Measurements from ENCODE around the gene ACOX3.

- TF ChIP-seq, protein P1, sequence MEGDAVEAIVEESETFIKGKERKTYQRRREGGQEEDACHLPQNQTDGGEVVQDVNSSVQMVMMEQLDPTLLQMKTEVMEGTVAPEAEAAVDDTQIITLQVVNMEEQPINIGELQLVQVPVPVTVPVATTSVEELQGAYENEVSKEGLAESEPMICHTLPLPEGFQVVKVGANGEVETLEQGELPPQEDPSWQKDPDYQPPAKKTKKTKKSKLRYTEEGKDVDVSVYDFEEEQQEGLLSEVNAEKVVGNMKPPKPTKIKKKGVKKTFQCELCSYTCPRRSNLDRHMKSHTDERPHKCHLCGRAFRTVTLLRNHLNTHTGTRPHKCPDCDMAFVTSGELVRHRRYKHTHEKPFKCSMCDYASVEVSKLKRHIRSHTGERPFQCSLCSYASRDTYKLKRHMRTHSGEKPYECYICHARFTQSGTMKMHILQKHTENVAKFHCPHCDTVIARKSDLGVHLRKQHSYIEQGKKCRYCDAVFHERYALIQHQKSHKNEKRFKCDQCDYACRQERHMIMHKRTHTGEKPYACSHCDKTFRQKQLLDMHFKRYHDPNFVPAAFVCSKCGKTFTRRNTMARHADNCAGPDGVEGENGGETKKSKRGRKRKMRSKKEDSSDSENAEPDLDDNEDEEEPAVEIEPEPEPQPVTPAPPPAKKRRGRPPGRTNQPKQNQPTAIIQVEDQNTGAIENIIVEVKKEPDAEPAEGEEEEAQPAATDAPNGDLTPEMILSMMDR (IDR thresholded peaks at IDR 0.05): no peak
- TF ChIP-seq POLR2A (IDR thresholded peaks at IDR 0.05) (no peak), EP300 (IDR thresholded peaks at IDR 0.05) (no peak)
These were observed 21.1 kb downstream of the ACOX3 start for GRCh38 chr4:8419222-8420041.
